Measurements from ENCODE around the gene FBLN5. TPM values are rescaled to one million over a fixed set of nuclear protein-coding genes. Genes with fewer than 3 reads are reported as not detected.

Gene FBLN5
- total and polyA plus RNA-seq, 7 donors: 3.0 to 253 (median 91.8) TPM

DNA sequence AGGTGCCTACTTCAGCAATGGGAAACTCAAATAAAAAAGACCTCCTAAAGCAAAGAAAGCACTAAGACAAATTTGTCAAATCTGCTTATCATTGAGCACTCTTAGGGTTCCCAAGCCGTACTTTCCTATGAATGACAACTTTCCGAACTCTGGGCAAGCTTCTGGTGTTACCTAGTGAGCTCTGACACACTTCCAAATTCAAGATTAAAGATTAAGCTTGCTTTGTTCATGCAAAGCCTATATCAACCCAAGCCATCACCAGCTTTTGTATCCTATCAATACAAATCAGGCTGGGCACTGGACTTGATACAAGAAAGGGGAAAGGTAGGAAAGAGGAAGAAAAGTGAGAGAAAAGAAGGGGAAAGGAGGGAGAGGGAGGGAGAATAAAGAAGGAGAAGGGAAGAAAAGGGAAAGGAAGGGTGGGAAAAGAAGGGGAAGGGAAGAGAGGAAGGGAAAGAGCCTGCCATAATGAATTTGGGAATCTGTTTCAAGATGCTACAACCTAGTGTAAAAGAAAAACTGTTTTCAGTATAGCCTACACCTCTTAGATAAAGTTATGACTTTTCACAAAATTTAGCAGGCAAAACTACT, 23.8 kb upstream of the FBLN5 start:
- Histone ChIP-seq H3K9me3 (no peaks in the 10 kb centered on the region), H3K4me1 (no peaks in the 10 kb centered on the region), H3K27ac (no peak overlapping the region), H3K36me3 (peaks cover 8 to 84% (median 26%) of the 10 kb centered on the region in 4 donors), H3K27me3 (no peaks in the 10 kb centered on the region), H3K4me3 (no peak overlapping the region)
- DNase-seq: no peak
- WGBS, 2 donors: 95 to 97% methylated on average over 2 of the region's 2 CpGs
- intact Hi-C loops (cut with DNase I): no loop called here
- TF ChIP-seq CTCF (IDR thresholded peaks at IDR 0.05) (no peak), EP300 (IDR thresholded peaks at IDR 0.05) (no peak), POLR2A (IDR thresholded peaks at IDR 0.05) (no peak), POLR2AphosphoS5 (IDR thresholded peaks at IDR 0.05) (no peak)

GRCh38 chr14:91968280-91968679, 20.8 kb upstream of the FBLN5 start:
- Histone ChIP-seq H3K4me1 (no peaks in the 10 kb centered on the region), H3K36me3 (peaks cover 8 to 56% (median 20%) of the 10 kb centered on the region in 4 donors), H3K27ac (no peak overlapping the region), H3K4me3 (no peak overlapping the region), H3K9me3 (no peaks in the 10 kb centered on the region), H3K27me3 (no peaks in the 10 kb centered on the region)
- no peak for DNase-seq
- 61 to 81% methylated on average over 6 of the region's 6 CpGs for WGBS, 2 donors
- intact Hi-C loops (cut with DNase I): no loop called here
- TF ChIP-seq POLR2A (IDR thresholded peaks at IDR 0.05): no peak
- TF ChIP-seq POLR2AphosphoS5 (IDR thresholded peaks at IDR 0.05): no peak
- no peak for TF ChIP-seq EP300 (IDR thresholded peaks at IDR 0.05)
- no peak for TF ChIP-seq CTCF (IDR thresholded peaks at IDR 0.05)

- TF ChIP-seq EP300 (IDR thresholded peaks at IDR 0.05): no peak
- TF ChIP-seq POLR2A (IDR thresholded peaks at IDR 0.05): no peak
- no peak for TF ChIP-seq POLR2AphosphoS5 (IDR thresholded peaks at IDR 0.05)
- no peak for TF ChIP-seq CTCF (IDR thresholded peaks at IDR 0.05)
- Histone ChIP-seq H3K27ac (no peak overlapping the region), H3K27me3 (no peaks in the 10 kb centered on the region), H3K9me3 (no peaks in the 10 kb centered on the region), H3K36me3 (peaks cover 6 to 23% (median 7%) of the 10 kb centered on the region in 4 donors), H3K4me1 (no peaks in the 10 kb centered on the region), H3K4me3 (no peak overlapping the region)
- 72 to 79% methylated on average over 4 of the region's 4 CpGs for WGBS, 2 donors
- no peak for DNase-seq
- intact Hi-C loops (cut with DNase I): no loop called here
Measured at GRCh38 chr14:91964724-91965123, 17.2 kb upstream of the FBLN5 start.

GRCh38 chr14:91964011-91964410, 16.5 kb upstream of the FBLN5 start:
- Histone ChIP-seq H3K4me3 (no peak overlapping the region), H3K36me3 (peaks cover 0 to 16% (median 2%) of the 10 kb centered on the region in 4 donors), H3K27ac (peak overlapping the region in 1 of 4 donors; percentile 35), H3K27me3 (no peaks in the 10 kb centered on the region), H3K9me3 (no peaks in the 10 kb centered on the region), H3K4me1 (no peaks in the 10 kb centered on the region)
- TF ChIP-seq POLR2AphosphoS5 (IDR thresholded peaks at IDR 0.05) (no peak), POLR2A (IDR thresholded peaks at IDR 0.05) (no peak), CTCF (IDR thresholded peaks at IDR 0.05) (no peak), EP300 (IDR thresholded peaks at IDR 0.05) (no peak)
- intact Hi-C loops (cut with DNase I): no loop called here
- WGBS, 2 donors: 16 to 58% methylated on average over 1 of the region's 1 CpG
- DNase-seq: no peak

- H3K4me1 ChIP-seq: no peaks in the 10 kb centered on the region
- intact Hi-C loops (cut with DNase I): no loop called here
- WGBS, 2 donors: 76 to 80% methylated on average over 6 of the region's 6 CpGs
- H3K9me3 ChIP-seq: no peaks in the 10 kb centered on the region
- H3K4me3 ChIP-seq: no peak overlapping the region
- H3K27ac ChIP-seq: peak overlapping the region in 1 of 4 donors; percentile 35
- DNase-seq: no peak
- no peaks in the 10 kb centered on the region for H3K27me3 ChIP-seq
- peak in 1 of 4 donors; percentile 72 for TF ChIP-seq EP300 (IDR thresholded peaks at IDR 0.05)
- TF ChIP-seq CTCF (IDR thresholded peaks at IDR 0.05): no peak
- TF ChIP-seq POLR2AphosphoS5 (IDR thresholded peaks at IDR 0.05): peak in 2 of 4 donors; percentile 24 to 34
- H3K36me3 ChIP-seq: peaks cover 0 to 10% (median 0%) of the 10 kb centered on the region in 4 donors
Measured at GRCh38 chr14:91963465-91963864, 16.0 kb upstream of the FBLN5 start.

All from sigmoid colon (tissue), 7 donors.